ENCODE data around the gene ATF4. TPM values are rescaled to one million over a fixed set of nuclear protein-coding genes. Genes with fewer than 3 reads are reported as not detected.

The ATF4 gene
- total RNA-seq, 1 donor = 590 TPM

GRCh38 chr22:39500101-39500500, 20.3 kb upstream of the ATF4 start:
- Histone ChIP-seq H3K27me3 (ENCODE audit: insufficient read depth, low read length) (no peaks in the 10 kb centered on the region), H4K20me1 (ENCODE audit: insufficient read depth, low read length) (peaks cover 15% of the 10 kb centered on the region), H3K27ac (ENCODE audit: low read depth, low read length) (no peak overlapping the region), H3K79me2 (ENCODE audit: insufficient read depth, low read length) (peaks cover 30% of the 10 kb centered on the region), H3K36me3 (ENCODE audit: insufficient read depth, low read length) (peaks cover 13% of the 10 kb centered on the region), H3K4me2 (ENCODE audit: insufficient read depth, low read length) (no peak overlapping the region), H3K4me1 (ENCODE audit: insufficient read depth, low read length) (peaks cover 27% of the 10 kb centered on the region), H3K4me3 (ENCODE audit: insufficient read depth, low read length) (no peak overlapping the region), H2AFZ (ENCODE audit: low read length) (no peak overlapping the region), H3K9me3 (ENCODE audit: low read depth, low read length) (no peaks in the 10 kb centered on the region)
- DNase-seq (ENCODE audit: insufficient read length, low spot score, missing footprints) = no peak
- no peak for TF ChIP-seq CTCF (IDR thresholded peaks at IDR 0.05; ENCODE audit: extremely low read depth, low read depth, low read length)

GRCh38 chr22:39501644-39502108, 18.7 kb upstream of the ATF4 start:
- no peak for TF ChIP-seq CTCF (IDR thresholded peaks at IDR 0.05; ENCODE audit: extremely low read depth, low read depth, low read length)
- DNase-seq (ENCODE audit: insufficient read length, low spot score, missing footprints) = no peak
- H3K27me3 ChIP-seq (ENCODE audit: insufficient read depth, low read length) = no peaks in the 10 kb centered on the region
- peak overlapping the region; percentile 99 for H3K4me2 ChIP-seq (ENCODE audit: insufficient read depth, low read length)
- peaks cover 46% of the 10 kb centered on the region for H3K79me2 ChIP-seq (ENCODE audit: insufficient read depth, low read length)
- peaks cover 26% of the 10 kb centered on the region for H4K20me1 ChIP-seq (ENCODE audit: insufficient read depth, low read length)
- no peaks in the 10 kb centered on the region for H3K9me3 ChIP-seq (ENCODE audit: low read depth, low read length)
- peak overlapping the region; percentile 96 for H3K4me3 ChIP-seq (ENCODE audit: insufficient read depth, low read length)
- H2AFZ ChIP-seq (ENCODE audit: low read length) = peak overlapping the region; percentile 93
- H3K36me3 ChIP-seq (ENCODE audit: insufficient read depth, low read length) = peaks cover 29% of the 10 kb centered on the region
- peak overlapping the region; percentile 65 for H3K27ac ChIP-seq (ENCODE audit: low read depth, low read length)
- peaks cover 27% of the 10 kb centered on the region for H3K4me1 ChIP-seq (ENCODE audit: insufficient read depth, low read length)

- no peak for TF ChIP-seq CTCF (IDR thresholded peaks at IDR 0.05; ENCODE audit: extremely low read depth, low read depth, low read length)
- Histone ChIP-seq H3K27me3 (ENCODE audit: insufficient read depth, low read length) (no peaks in the 10 kb centered on the region), H4K20me1 (ENCODE audit: insufficient read depth, low read length) (peaks cover 30% of the 10 kb centered on the region), H3K9me3 (ENCODE audit: low read depth, low read length) (no peaks in the 10 kb centered on the region), H2AFZ (ENCODE audit: low read length) (peak within 1 kb of the TSS; percentile 93), H3K36me3 (ENCODE audit: insufficient read depth, low read length) (peaks cover 32% of the 10 kb centered on the region), H3K79me2 (ENCODE audit: insufficient read depth, low read length) (peaks cover 50% of the 10 kb centered on the region), H3K4me3 (ENCODE audit: insufficient read depth, low read length) (peak within 1 kb of the TSS; percentile 96), H3K27ac (ENCODE audit: low read depth, low read length) (peak within 1 kb of the TSS; percentile 65), H3K4me2 (ENCODE audit: insufficient read depth, low read length) (peak within 1 kb of the TSS; percentile 99), H3K4me1 (ENCODE audit: insufficient read depth, low read length) (peaks cover 27% of the 10 kb centered on the region)
- DNase-seq (ENCODE audit: insufficient read length, low spot score, missing footprints) = peak; percentile 97
Measured at GRCh38 chr22:39502109-39502788, 18.1 kb upstream of the ATF4 start, which contains the start of gene MIEF1. Gene MIEF1, plus strand, starts transcription at chr22:39502290. Its CDS starts 9,005 bp downstream, at chr22:39511295.

GRCh38 chr22:39502789-39503409, 17.5 kb upstream of the ATF4 start:
- peak overlapping the region; percentile 62 for H3K27ac ChIP-seq (ENCODE audit: low read depth, low read length)
- peak; percentile 54 for DNase-seq (ENCODE audit: insufficient read length, low spot score, missing footprints)
- no peaks in the 10 kb centered on the region for H3K27me3 ChIP-seq (ENCODE audit: insufficient read depth, low read length)
- no peak for TF ChIP-seq CTCF (IDR thresholded peaks at IDR 0.05; ENCODE audit: extremely low read depth, low read depth, low read length)
- H3K36me3 ChIP-seq (ENCODE audit: insufficient read depth, low read length) = peaks cover 34% of the 10 kb centered on the region
- peak overlapping the region; percentile 99 for H3K4me2 ChIP-seq (ENCODE audit: insufficient read depth, low read length)
- H3K4me1 ChIP-seq (ENCODE audit: insufficient read depth, low read length) = peaks cover 27% of the 10 kb centered on the region
- H3K4me3 ChIP-seq (ENCODE audit: insufficient read depth, low read length) = peak overlapping the region; percentile 96
- peaks cover 55% of the 10 kb centered on the region for H3K79me2 ChIP-seq (ENCODE audit: insufficient read depth, low read length)
- peaks cover 30% of the 10 kb centered on the region for H4K20me1 ChIP-seq (ENCODE audit: insufficient read depth, low read length)
- peak overlapping the region; percentile 75 for H2AFZ ChIP-seq (ENCODE audit: low read length)
- H3K9me3 ChIP-seq (ENCODE audit: low read depth, low read length) = no peaks in the 10 kb centered on the region

Data from osteoblast (primary cell).